HepG2 (cell line): Measurements from ENCODE around the gene KCNMA1. TPM values are rescaled to one million over a fixed set of nuclear protein-coding genes. Genes with fewer than 3 reads are reported as not detected.
A peak's percentile ranks its signal among the peaks of the same experiment; 100 is the strongest.

Experiments used
- ATAC-seq: fragments of 200-7000 bp; cut with Tn5 transposase; 3 replicates; pipeline ENCODE4 v1.9.1; 2020; ENCODE audit warnings: mild to moderate bottlenecking, moderate library complexity
- BruUV-seq: library from RNA; stranded (reverse); fragments of 400-500 nt; replicated peaks from 2 replicates; lab custom pipeline; 2021; lab: Mats Ljungman, UMichigan
- CTCF ChIA-PET: fragments of 300-600 bp; formaldehyde crosslinking; extraction: SDS; loops from one replicate; lab custom pipeline; 2021; ENCODE audit warnings: low total read pairs, inconsistent platforms, low intra/inter-chr PET ratio; lab: Yijun Ruan, JAX
- POLR2A ChIA-PET: fragments of 350-600 bp; sonication (Branson Sonifier 250); formaldehyde crosslinking; loops from one replicate; lab custom pipeline; 2020; ENCODE audit warnings: antibody characterized with exemption, inconsistent platforms; lab: Yijun Ruan, JAX
- DNase-seq: peaks from one replicate; pipeline ENCODE4 v3.0.0-alpha.2; 2015; ENCODE audit warnings: low spot score
- FAIRE-seq: peaks from 3 replicates; lab custom pipeline; 2011; peaks lifted over from hg19 to GRCh38; lab: Jason Lieb, UNC
- H2AFZ ChIP-seq: one replicate; pipeline ENCODE4 v1.6.1; 2011; ENCODE audit warnings: low read length, inconsistent platforms
- H3K27ac ChIP-seq: fragments of 300-600 bp; 3 replicates; pipeline ENCODE4 v1.8.0; 2011; ENCODE audit warnings: mixed run types, mild to moderate bottlenecking, mixed read lengths, low read length, inconsistent platforms; ENCODE audit not compliant: insufficient read depth; ENCODE audit errors: extremely low read length
- H3K27me3 ChIP-seq, 2 experiments: fragments of 200-600 bp in 1 of 2; 2 replicates in 1 of 2; 3 replicates in 1 of 2; pipeline versions ENCODE4 v1.6.0 to v1.8.0; 2011; ENCODE audit warnings: low read length in 2 of 2, mild to moderate bottlenecking in 2 of 2, moderate library complexity in 2 of 2, inconsistent platforms in 1 of 2; ENCODE audit not compliant: insufficient read depth in 2 of 2, control insufficient read depth in 1 of 2
- H3K36me3 ChIP-seq, 2 experiments: fragments of 200-600 bp in 1 of 2; replicated peaks in 1 of 2; 2 replicates in 1 of 2; 3 replicates in 1 of 2; pipeline versions ENCODE4 v1.5.1 to v1.8.0; 2011; ENCODE audit warnings: low read length in 2 of 2, inconsistent platforms in 1 of 2; ENCODE audit not compliant: insufficient read depth in 2 of 2, control insufficient read depth in 1 of 2
- H3K4me1 ChIP-seq: 2 replicates; pipeline ENCODE4 v1.5.1; 2012; ENCODE audit warnings: low read length, inconsistent platforms; ENCODE audit not compliant: insufficient read depth
- H3K4me2 ChIP-seq: 2 replicates; pipeline ENCODE4 v1.6.0; 2011; ENCODE audit warnings: low read depth, low read length, inconsistent platforms
- H3K4me3 ChIP-seq, 3 experiments: fragments of 200-600 bp in 1 of 3; sonication (generic), shearing (Covaris generic) in 1 of 3; replicated peaks in 1 of 3; 2 replicates each; pipeline ENCODE4 v1.5.1; 2011 to 2016; ENCODE audit warnings: low read length in 3 of 3, inconsistent platforms in 2 of 3, low read depth in 2 of 3, mild to moderate bottlenecking in 2 of 3, control low read depth in 1 of 3, mixed read lengths in 1 of 3; ENCODE audit not compliant: insufficient read depth in 1 of 3
- H3K79me2 ChIP-seq: one replicate; pipeline ENCODE4 v1.6.1; 2011; ENCODE audit warnings: low read length, inconsistent platforms; ENCODE audit not compliant: insufficient read depth
- H3K9ac ChIP-seq: 2 replicates; pipeline ENCODE4 v1.6.0; 2011; ENCODE audit warnings: mild to moderate bottlenecking, low read depth, low read length, inconsistent platforms; ENCODE audit not compliant: insufficient read depth
- H3K9me3 ChIP-seq: 2 replicates; pipeline ENCODE4 v1.5.1; 2012; ENCODE audit warnings: mild to moderate bottlenecking, low read length
- H4K20me1 ChIP-seq: 2 replicates; pipeline ENCODE4 v1.6.0; 2011; ENCODE audit warnings: inconsistent platforms, mild to moderate bottlenecking, low read length, moderate library complexity; ENCODE audit not compliant: insufficient read depth
- GTF3A ChIP-seq: sonication (generic); formaldehyde crosslinking; conservative IDR thresholded peaks from 2 replicates; pipeline ENCODE4 v1.4.0; 2020; ENCODE audit warnings: mild to moderate bottlenecking, missing genetic modification reagents
- IKZF4 ChIP-seq: sonication (generic); formaldehyde crosslinking; IDR thresholded peaks from 2 replicates; pipeline ENCODE4 v1.5.1; 2020; ENCODE audit warnings: borderline replicate concordance, mild to moderate bottlenecking, low read depth, missing genetic modification reagents; ENCODE audit errors: not compliant biosample characterization
- KDM3A ChIP-seq: IDR thresholded peaks from 2 replicates; pipeline ENCODE4 v1.6.1; 2018; ENCODE audit warnings: low read depth, missing compliant biosample characterization
- MIER3 ChIP-seq: IDR thresholded peaks from 2 replicates; pipeline ENCODE4 v1.6.1; 2016; ENCODE audit warnings: missing compliant biosample characterization, borderline replicate concordance
- PPARG ChIP-seq: conservative IDR thresholded peaks from 2 replicates; pipeline ENCODE4 v1.6.1; 2016; ENCODE audit warnings: missing biosample characterization, missing genetic modification reagents
- TOPORS ChIP-seq: sonication (generic); formaldehyde crosslinking; IDR thresholded peaks from 2 replicates; pipeline ENCODE4 v1.8.0; 2023; ENCODE audit warnings: mild to moderate bottlenecking, missing genetic modification reagents
- ZFP41 ChIP-seq: sonication (generic); formaldehyde crosslinking; IDR thresholded peaks from 2 replicates; pipeline ENCODE4 v1.4.0; 2020; ENCODE audit warnings: mild to moderate bottlenecking, missing genetic modification reagents, borderline replicate concordance
- ZNF674 ChIP-seq: sonication (generic); formaldehyde crosslinking; IDR thresholded peaks from 2 replicates; pipeline ENCODE4 v1.5.0; 2020; ENCODE audit warnings: low read depth, mild to moderate bottlenecking, missing genetic modification reagents
- ZNF678 ChIP-seq: sonication (generic); formaldehyde crosslinking; IDR thresholded peaks from 2 replicates; pipeline ENCODE4 v1.4.0; 2020; ENCODE audit warnings: mild to moderate bottlenecking, missing genetic modification reagents
- WGBS: methylation state at CpG from one replicate; pipeline ENCODE4 v1.1.6; 2017; ENCODE audit warnings: low lambda C conversion rate; 5-methylcytosine and 5-hydroxymethylcytosine counted together
- in situ Hi-C: cut with HindIII; loops from 2 replicates; pipeline ENCODE4 v1.10.0; 2017; ENCODE audit warnings: low pct_unique_long_range_greater_than_20kb; ENCODE audit not compliant: extremely low pct_ligation_motif_present
- intact Hi-C: fragments of 100-400 bp; cut with micrococcal nuclease; formaldehyde crosslinking; loops from one replicate; pipeline ENCODE4 v1.10.0; 2022; ENCODE audit not compliant: unreplicated experiment
- polyA plus RNA-seq, 8 experiments: library from polyadenylated mRNA; depleted of rRNA in 3 of 8; stranded (reverse) in 7 of 8; unstranded in 1 of 8; fragments of >200 nt; fragmentation: Illumina TruSeq in 4 of 8; extraction: Trizol in 4 of 8; gene quantifications; 2 replicates each; pipeline versions ENCODE4 v1.2.1 to v1.2.3, GENCODE V29; 2011 to 2016; ENCODE audit warnings: low read depth in 4 of 8, missing spikeins in 1 of 8, mixed read lengths in 1 of 8; ENCODE audit not compliant: insufficient read depth in 1 of 8
- total RNA-seq, 5 experiments: library from RNA; depleted of rRNA; stranded (reverse); fragments of >200 nt; fragmentation: Illumina TruSeq; extraction: Trizol; gene quantifications; 2 replicates each; pipeline ENCODE4 v1.2.3, GENCODE V29; 2016; ENCODE audit warnings: low read depth in 1 of 5
- TF ChIP-seq, protein P1 (sequence below): sonication (generic); formaldehyde crosslinking; IDR thresholded peaks from 2 replicates; pipeline ENCODE4; 2020; ENCODE audit warnings: missing genetic modification reagents, mild to moderate bottlenecking, borderline replicate concordance
- TF ChIP-seq, protein P2 (sequence below): sonication (generic); formaldehyde crosslinking; IDR thresholded peaks from 2 replicates; pipeline ENCODE4 v1.4.0; 2020; ENCODE audit warnings: mild to moderate bottlenecking, low read depth, missing genetic modification reagents
- TF ChIP-seq, protein P3 (sequence below): sonication (generic); formaldehyde crosslinking; IDR thresholded peaks from 2 replicates; pipeline ENCODE4 v1.5.0; 2020; ENCODE audit warnings: mild to moderate bottlenecking, missing genetic modification reagents, moderate library complexity
- TF ChIP-seq, protein P4 (sequence below): sonication (generic); formaldehyde crosslinking; IDR thresholded peaks from 2 replicates; pipeline ENCODE4 v1.4.0; 2020; ENCODE audit warnings: missing genetic modification reagents, low read depth, mild to moderate bottlenecking, borderline replicate concordance
- TF ChIP-seq, protein P5 (sequence below): sonication (generic); formaldehyde crosslinking; IDR thresholded peaks from 2 replicates; pipeline ENCODE4 v1.5.1; 2020; ENCODE audit warnings: missing genetic modification reagents, mild to moderate bottlenecking, borderline replicate concordance

Gene KCNMA1
- total and polyA plus RNA-seq, 2 of the 13 experiments (the other 11 are each of a cell fraction or from before 2014, with no cell fraction given): 0.02 TPM; not detected in 1

DNA sequence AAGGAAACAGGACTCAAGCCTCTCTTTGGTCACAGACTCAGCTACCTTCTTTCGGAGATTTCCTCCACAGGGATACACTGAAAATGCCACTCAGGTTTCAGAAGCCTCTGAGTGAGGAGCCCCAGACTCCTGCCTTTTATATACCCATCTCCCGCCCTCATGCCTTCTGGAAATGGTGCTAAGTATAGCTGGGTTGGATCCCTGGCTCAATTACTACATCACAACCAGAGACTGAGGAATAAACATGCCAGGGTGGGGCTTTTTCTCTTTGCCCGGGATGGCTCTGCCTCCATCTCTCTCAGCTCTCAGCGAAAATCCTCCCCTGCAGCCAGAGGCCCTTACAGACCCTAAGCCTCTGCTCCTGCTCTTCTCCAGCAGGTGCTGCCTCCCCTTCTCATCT is 299.5 kb downstream of the KCNMA1 start (continued):
- TF ChIP-seq, protein P1, sequence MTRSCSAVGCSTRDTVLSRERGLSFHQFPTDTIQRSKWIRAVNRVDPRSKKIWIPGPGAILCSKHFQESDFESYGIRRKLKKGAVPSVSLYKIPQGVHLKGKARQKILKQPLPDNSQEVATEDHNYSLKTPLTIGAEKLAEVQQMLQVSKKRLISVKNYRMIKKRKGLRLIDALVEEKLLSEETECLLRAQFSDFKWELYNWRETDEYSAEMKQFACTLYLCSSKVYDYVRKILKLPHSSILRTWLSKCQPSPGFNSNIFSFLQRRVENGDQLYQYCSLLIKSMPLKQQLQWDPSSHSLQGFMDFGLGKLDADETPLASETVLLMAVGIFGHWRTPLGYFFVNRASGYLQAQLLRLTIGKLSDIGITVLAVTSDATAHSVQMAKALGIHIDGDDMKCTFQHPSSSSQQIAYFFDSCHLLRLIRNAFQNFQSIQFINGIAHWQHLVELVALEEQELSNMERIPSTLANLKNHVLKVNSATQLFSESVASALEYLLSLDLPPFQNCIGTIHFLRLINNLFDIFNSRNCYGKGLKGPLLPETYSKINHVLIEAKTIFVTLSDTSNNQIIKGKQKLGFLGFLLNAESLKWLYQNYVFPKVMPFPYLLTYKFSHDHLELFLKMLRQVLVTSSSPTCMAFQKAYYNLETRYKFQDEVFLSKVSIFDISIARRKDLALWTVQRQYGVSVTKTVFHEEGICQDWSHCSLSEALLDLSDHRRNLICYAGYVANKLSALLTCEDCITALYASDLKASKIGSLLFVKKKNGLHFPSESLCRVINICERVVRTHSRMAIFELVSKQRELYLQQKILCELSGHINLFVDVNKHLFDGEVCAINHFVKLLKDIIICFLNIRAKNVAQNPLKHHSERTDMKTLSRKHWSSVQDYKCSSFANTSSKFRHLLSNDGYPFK (CRISPR knock-in tag): no peak
- TF ChIP-seq ZNF678 (CRISPR knock-in tag) (no peak), PPARG (CRISPR knock-in tag) (no peak), TOPORS (no peak), ZNF674 (CRISPR knock-in tag) (no peak)
- TF ChIP-seq, protein P2, sequence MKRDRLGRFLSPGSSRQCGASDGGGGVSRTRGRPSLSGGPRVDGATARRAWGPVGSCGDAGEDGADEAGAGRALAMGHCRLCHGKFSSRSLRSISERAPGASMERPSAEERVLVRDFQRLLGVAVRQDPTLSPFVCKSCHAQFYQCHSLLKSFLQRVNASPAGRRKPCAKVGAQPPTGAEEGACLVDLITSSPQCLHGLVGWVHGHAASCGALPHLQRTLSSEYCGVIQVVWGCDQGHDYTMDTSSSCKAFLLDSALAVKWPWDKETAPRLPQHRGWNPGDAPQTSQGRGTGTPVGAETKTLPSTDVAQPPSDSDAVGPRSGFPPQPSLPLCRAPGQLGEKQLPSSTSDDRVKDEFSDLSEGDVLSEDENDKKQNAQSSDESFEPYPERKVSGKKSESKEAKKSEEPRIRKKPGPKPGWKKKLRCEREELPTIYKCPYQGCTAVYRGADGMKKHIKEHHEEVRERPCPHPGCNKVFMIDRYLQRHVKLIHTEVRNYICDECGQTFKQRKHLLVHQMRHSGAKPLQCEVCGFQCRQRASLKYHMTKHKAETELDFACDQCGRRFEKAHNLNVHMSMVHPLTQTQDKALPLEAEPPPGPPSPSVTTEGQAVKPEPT (CRISPR knock-in tag): no peak

DNA sequence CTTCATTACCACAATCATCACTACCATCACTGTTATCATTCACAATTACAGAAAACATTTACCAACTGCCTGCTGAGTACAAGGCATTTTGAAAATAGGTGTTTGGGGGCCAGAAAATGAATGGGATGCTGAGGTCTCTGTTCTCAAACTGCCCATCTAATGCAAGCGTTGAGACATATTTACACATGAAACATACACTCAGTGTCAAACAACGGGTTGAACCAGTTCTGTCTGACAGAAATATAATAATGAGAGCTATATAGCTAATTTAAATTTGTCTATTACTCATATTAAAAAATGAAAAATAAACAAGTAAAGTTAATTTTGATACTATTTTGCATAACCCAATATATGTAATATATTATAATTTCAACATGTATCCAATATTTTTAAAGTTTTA is 303.1 kb downstream of the KCNMA1 start:
- Histone ChIP-seq H2AFZ (no peak overlapping the region), H3K4me1 (peaks cover 29% of the 10 kb centered on the region), H3K9ac (no peak overlapping the region), H4K20me1 (no peaks in the 10 kb centered on the region), H3K27ac (no peak overlapping the region), H3K4me2 (0 out of 2 replicates have a peak overlapping the region, but pooled peaks have one; percentile 54), H3K79me2 (no peaks in the 10 kb centered on the region), H3K27me3 (peaks cover 0 to 2% of the 10 kb centered on the region in 2 experiments; a peak in 1 of 5 replicates), H3K9me3 (peaks cover 2% of the 10 kb centered on the region; the same call in 1 of the 2 replicates), H3K36me3 (no peaks in the 10 kb centered on the region), H3K4me3 (no peak overlapping the region)
- in situ Hi-C loops: no loop called here
- CTCF ChIA-PET: no interaction called here
- ATAC-seq (no peak), DNase-seq (no peak), FAIRE-seq (no peak)
- intact Hi-C loops: no loop called here
- no TSS peak for BruUV-seq
- POLR2A ChIA-PET: no interaction called here
- 0% methylated on average over 2 of the region's 2 CpGs for WGBS
- TF ChIP-seq GTF3A: no peak
- no peak for TF ChIP-seq IKZF4 (CRISPR knock-in tag)
- TF ChIP-seq, protein P3, sequence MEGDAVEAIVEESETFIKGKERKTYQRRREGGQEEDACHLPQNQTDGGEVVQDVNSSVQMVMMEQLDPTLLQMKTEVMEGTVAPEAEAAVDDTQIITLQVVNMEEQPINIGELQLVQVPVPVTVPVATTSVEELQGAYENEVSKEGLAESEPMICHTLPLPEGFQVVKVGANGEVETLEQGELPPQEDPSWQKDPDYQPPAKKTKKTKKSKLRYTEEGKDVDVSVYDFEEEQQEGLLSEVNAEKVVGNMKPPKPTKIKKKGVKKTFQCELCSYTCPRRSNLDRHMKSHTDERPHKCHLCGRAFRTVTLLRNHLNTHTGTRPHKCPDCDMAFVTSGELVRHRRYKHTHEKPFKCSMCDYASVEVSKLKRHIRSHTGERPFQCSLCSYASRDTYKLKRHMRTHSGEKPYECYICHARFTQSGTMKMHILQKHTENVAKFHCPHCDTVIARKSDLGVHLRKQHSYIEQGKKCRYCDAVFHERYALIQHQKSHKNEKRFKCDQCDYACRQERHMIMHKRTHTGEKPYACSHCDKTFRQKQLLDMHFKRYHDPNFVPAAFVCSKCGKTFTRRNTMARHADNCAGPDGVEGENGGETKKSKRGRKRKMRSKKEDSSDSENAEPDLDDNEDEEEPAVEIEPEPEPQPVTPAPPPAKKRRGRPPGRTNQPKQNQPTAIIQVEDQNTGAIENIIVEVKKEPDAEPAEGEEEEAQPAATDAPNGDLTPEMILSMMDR (CRISPR knock-in tag): no peak
- TF ChIP-seq ZFP41 (CRISPR knock-in tag): no peak
- TF ChIP-seq, protein P4, sequence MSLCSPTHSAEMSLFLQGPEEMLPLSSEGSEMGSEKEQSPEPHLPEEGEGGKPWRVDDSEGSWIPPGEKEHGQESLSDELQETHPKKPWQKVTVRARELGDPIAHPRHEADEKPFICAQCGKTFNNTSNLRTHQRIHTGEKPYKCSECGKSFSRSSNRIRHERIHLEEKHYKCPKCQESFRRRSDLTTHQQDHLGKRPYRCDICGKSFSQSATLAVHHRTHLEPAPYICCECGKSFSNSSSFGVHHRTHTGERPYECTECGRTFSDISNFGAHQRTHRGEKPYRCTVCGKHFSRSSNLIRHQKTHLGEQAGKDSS (CRISPR knock-in tag): no peak
- TF ChIP-seq KDM3A (CRISPR knock-in tag): no peak
- TF ChIP-seq, protein P5, sequence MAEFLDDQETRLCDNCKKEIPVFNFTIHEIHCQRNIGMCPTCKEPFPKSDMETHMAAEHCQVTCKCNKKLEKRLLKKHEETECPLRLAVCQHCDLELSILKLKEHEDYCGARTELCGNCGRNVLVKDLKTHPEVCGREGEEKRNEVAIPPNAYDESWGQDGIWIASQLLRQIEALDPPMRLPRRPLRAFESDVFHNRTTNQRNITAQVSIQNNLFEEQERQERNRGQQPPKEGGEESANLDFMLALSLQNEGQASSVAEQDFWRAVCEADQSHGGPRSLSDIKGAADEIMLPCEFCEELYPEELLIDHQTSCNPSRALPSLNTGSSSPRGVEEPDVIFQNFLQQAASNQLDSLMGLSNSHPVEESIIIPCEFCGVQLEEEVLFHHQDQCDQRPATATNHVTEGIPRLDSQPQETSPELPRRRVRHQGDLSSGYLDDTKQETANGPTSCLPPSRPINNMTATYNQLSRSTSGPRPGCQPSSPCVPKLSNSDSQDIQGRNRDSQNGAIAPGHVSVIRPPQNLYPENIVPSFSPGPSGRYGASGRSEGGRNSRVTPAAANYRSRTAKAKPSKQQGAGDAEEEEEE: no peak
- no peak for TF ChIP-seq MIER3
